HS-5 (cell line): ENCODE measurements around the gene VSX1.

ENCODE experiments used
- DNase-seq: peaks from one replicate; pipeline ENCODE4 v3.0.0-alpha.2; 2012; ENCODE audit warnings: low read depth

Gene VSX1

GRCh38 chr20:25053255-25054031 lies 28.5 kb downstream of the VSX1 start:
- no peak for DNase-seq

- DNase-seq: no peak
Observed at GRCh38 chr20:25052255-25053194, 29.4 kb downstream of the VSX1 start.

- no peak for DNase-seq
Observed at GRCh38 chr20:25051386-25052155, 30.4 kb downstream of the VSX1 start.

- DNase-seq: no peak
Observed at GRCh38 chr20:25050501-25051350, 31.2 kb downstream of the VSX1 start.

- DNase-seq: no peak
Observed at GRCh38 chr20:25050082-25050481, 31.9 kb downstream of the VSX1 start.

GRCh38 chr20:25049261-25050060 lies 32.5 kb downstream of the VSX1 start:
- no peak for DNase-seq

- DNase-seq: no peak
Observed at GRCh38 chr20:25048519-25048952, 33.4 kb downstream of the VSX1 start.

- DNase-seq: no peak
Observed at GRCh38 chr20:25047766-25048165, 34.2 kb downstream of the VSX1 start.

GRCh38 chr20:25046736-25047666 lies 34.9 kb downstream of the VSX1 start:
- DNase-seq: no peak

- no peak for DNase-seq
Observed at GRCh38 chr20:25046181-25046641, 35.7 kb downstream of the VSX1 start.

- no peak for DNase-seq
Observed at GRCh38 chr20:25045343-25045712, 36.6 kb downstream of the VSX1 start.

- no peak for DNase-seq
Observed at GRCh38 chr20:25044660-25045342, 37.1 kb downstream of the VSX1 start.

GRCh38 chr20:25044261-25044560 lies 37.7 kb downstream of the VSX1 start:
- DNase-seq: no peak

GRCh38 chr20:25043499-25044260 lies 38.3 kb downstream of the VSX1 start:
- no peak for DNase-seq

GRCh38 chr20:25042531-25043498 lies 39.1 kb downstream of the VSX1 start:
- DNase-seq: no peak

- no peak for DNase-seq
Observed at GRCh38 chr20:25041813-25042530, 40.0 kb downstream of the VSX1 start.
